OCI-LY3 (cell line): Measurements from ENCODE around the gene NPC2.
"Not testable (repeated sequence)": the region's sequence is repeated elsewhere in the genome, so short reads cannot be mapped to it uniquely, and the experiment has no call there.

Experiments used
- H2AFZ ChIP-seq: fragments of 200-600, 300-600 bp; shearing (Covaris generic); 2 replicates; pipeline ENCODE4 v1.6.0; 2014; ENCODE audit warnings: antibody characterized with exemption, low read depth, low read length
- H3K27ac ChIP-seq: fragments of 200-600, 300-600 bp; sonication (generic); 2 replicates; pipeline ENCODE4 v1.5.1; 2014; ENCODE audit warnings: mild to moderate bottlenecking, low read length, moderate library complexity, mixed read lengths
- H3K27me3 ChIP-seq: fragments of 200-600, 300-600 bp; sonication (generic); 2 replicates; pipeline ENCODE4 v1.6.1; 2014; ENCODE audit warnings: low read depth, low read length, mixed read lengths
- H3K36me3 ChIP-seq: fragments of 200-600, 300-600 bp; sonication (generic); replicated peaks from 2 replicates; pipeline ENCODE3; 2014; ENCODE audit warnings: low read depth, low read length, mixed read lengths
- H3K4me1 ChIP-seq: fragments of 300-600, 200-600 bp; sonication (generic); 2 replicates; pipeline ENCODE4 v1.6.1; 2014; ENCODE audit warnings: low read length, mixed read lengths
- H3K4me2 ChIP-seq: fragments of 200-600, 300-600 bp; sonication (generic); 2 replicates; pipeline ENCODE4 v1.6.1; 2014; ENCODE audit warnings: low read length, mixed read lengths
- H3K4me3 ChIP-seq: fragments of 300-600, 200-600 bp; sonication (generic); 2 replicates; pipeline ENCODE4 v1.5.1; 2014; ENCODE audit warnings: antibody characterized with exemption, mild to moderate bottlenecking, low read length, moderate library complexity
- H3K79me2 ChIP-seq: fragments of 300-600, 200-600 bp; shearing (Covaris generic); 2 replicates; pipeline ENCODE4 v1.6.1; 2014; ENCODE audit warnings: mild to moderate bottlenecking, low read length, mixed read lengths
- H3K9ac ChIP-seq: fragments of 300-600, 200-600 bp; shearing (Covaris generic); 2 replicates; pipeline ENCODE4 v1.6.0; 2014; ENCODE audit warnings: mild to moderate bottlenecking, low read length, moderate library complexity
- H3K9me3 ChIP-seq: fragments of 200-600, 300-600 bp; shearing (Covaris generic); 2 replicates; pipeline ENCODE4 v1.6.1; 2014; ENCODE audit warnings: low read length, mixed read lengths; ENCODE audit not compliant: insufficient read depth
- H4K20me1 ChIP-seq: fragments of 200-600, 300-600 bp; sonication (generic); 2 replicates; pipeline ENCODE4 v1.6.1; 2016; ENCODE audit warnings: low read length, mixed read lengths; ENCODE audit not compliant: insufficient read depth
- EZH2phosphoT487 ChIP-seq: fragments of 200-600 bp; shearing (Covaris generic); IDR thresholded peaks from 2 replicates; pipeline ENCODE4 v1.6.1; 2018; ENCODE audit warnings: antibody characterized with exemption, mixed run types, low read depth
- TF ChIP-seq, protein P1 (sequence below): fragments of 200-600, 300-600 bp; sonication (generic); IDR thresholded peaks from 2 replicates; pipeline ENCODE4 v1.5.1; 2014; ENCODE audit warnings: antibody characterized with exemption, low read length, low read depth

NPC2 gene

DNA sequence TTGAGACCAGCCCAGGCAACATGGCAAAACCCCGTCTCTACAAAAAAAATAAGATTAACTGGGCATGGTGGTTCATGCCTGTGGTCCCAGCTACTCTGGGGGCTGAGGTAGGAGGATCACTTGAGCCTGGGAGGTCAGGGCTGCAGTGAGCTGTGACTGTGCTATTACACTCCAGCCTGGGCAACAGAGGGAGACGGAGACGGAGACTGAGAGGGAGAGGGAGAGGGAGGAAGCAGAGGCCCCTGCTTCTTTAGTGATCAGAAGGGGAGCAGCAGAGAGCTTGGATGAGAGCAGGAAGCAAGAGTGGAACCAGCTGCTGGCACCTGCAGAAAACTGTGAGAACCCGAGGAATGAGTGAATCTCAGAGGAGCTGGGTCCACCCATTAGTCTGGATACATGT lies 46.4 kb upstream of the NPC2 start:
- no peak overlapping the region for H2AFZ ChIP-seq
- TF ChIP-seq, protein P1, sequence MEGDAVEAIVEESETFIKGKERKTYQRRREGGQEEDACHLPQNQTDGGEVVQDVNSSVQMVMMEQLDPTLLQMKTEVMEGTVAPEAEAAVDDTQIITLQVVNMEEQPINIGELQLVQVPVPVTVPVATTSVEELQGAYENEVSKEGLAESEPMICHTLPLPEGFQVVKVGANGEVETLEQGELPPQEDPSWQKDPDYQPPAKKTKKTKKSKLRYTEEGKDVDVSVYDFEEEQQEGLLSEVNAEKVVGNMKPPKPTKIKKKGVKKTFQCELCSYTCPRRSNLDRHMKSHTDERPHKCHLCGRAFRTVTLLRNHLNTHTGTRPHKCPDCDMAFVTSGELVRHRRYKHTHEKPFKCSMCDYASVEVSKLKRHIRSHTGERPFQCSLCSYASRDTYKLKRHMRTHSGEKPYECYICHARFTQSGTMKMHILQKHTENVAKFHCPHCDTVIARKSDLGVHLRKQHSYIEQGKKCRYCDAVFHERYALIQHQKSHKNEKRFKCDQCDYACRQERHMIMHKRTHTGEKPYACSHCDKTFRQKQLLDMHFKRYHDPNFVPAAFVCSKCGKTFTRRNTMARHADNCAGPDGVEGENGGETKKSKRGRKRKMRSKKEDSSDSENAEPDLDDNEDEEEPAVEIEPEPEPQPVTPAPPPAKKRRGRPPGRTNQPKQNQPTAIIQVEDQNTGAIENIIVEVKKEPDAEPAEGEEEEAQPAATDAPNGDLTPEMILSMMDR, result no peak
- TF ChIP-seq EZH2phosphoT487, result no peak
- H3K4me2 ChIP-seq, result no peak overlapping the region
- no peaks in the 10 kb centered on the region for H4K20me1 ChIP-seq
- no peak overlapping the region for H3K27ac ChIP-seq
- H3K27me3 ChIP-seq, result peaks cover 16% of the 10 kb centered on the region
- no peak overlapping the region for H3K4me3 ChIP-seq
- H3K9ac ChIP-seq, result no peak overlapping the region
- H3K79me2 ChIP-seq, result no peaks in the 10 kb centered on the region
- no peaks in the 10 kb centered on the region for H3K9me3 ChIP-seq
- no peaks in the 10 kb centered on the region for H3K36me3 ChIP-seq
- no peaks in the 10 kb centered on the region for H3K4me1 ChIP-seq

DNA sequence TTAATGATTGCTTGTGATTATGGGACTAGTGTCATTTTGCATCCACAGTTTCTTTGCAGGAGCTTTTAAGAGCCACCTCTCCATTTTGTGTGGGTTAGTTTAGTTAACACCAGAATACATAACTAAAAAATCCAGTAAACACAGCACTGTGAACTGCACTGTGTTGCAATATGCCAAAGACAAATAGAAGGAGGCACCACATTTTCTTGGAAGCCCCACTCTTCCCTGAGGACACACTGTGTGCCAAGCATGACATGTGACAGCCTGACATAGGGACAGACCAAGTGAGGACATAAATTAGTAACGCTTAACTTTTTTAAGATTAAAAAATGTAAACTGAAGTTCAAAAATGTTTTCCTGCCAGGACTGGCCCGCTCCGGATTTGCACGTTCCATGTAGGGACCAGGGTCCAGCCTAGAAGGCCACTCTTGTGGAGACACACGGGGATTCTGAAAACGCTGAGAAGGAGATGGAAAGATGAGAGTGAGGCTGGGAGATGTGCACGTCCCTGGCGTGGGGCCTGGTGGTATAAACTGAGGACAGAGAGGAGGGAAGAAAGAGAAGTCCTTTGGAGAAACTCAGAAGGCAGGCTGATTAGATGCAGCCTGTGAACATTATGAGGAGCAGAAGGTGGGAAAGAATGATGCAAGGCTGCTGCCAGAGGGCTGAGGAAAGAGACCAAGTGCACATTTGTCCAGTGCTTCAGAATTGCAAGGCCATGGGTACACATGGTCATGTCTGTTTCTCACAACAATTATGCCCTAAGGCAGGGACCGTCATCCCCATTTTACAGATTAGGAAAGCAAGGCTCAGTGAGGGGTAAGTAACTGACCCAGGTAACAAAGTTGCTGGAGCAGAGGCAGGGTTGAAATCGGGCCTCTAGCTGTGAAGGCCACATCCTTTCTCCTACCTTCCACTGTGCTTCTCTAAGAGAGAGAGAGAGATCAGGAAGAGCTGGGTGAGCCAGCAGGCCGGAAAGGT lies 45.6 kb upstream of the NPC2 start:
- no peak overlapping the region for H3K9ac ChIP-seq
- H3K9me3 ChIP-seq, result no peaks in the 10 kb centered on the region
- H3K79me2 ChIP-seq, result no peaks in the 10 kb centered on the region
- TF ChIP-seq, protein P1, result no peak
- TF ChIP-seq EZH2phosphoT487, result no peak
- H3K36me3 ChIP-seq, result no peaks in the 10 kb centered on the region
- H3K27me3 ChIP-seq, result peaks cover 8% of the 10 kb centered on the region; the same call in 1 of the 2 replicates
- no peak overlapping the region for H3K27ac ChIP-seq
- H3K4me3 ChIP-seq, result no peak overlapping the region
- no peak overlapping the region for H2AFZ ChIP-seq
- H3K4me1 ChIP-seq, result no peaks in the 10 kb centered on the region
- H3K4me2 ChIP-seq, result no peak overlapping the region
- no peaks in the 10 kb centered on the region for H4K20me1 ChIP-seq

GRCh38 chr14:74536336-74536735 lies 43.2 kb upstream of the NPC2 start:
- H2AFZ ChIP-seq, H3K4me1 ChIP-seq, H3K4me3 ChIP-seq, H3K27me3 ChIP-seq, H3K4me2 ChIP-seq, H3K27ac ChIP-seq, H4K20me1 ChIP-seq, H3K9me3 ChIP-seq, H3K36me3 ChIP-seq, H3K79me2 ChIP-seq, H3K9ac ChIP-seq: not testable (repeated sequence)

- no peaks in the 10 kb centered on the region for H3K36me3 ChIP-seq
- H3K4me1 ChIP-seq, result no peaks in the 10 kb centered on the region
- no peak overlapping the region for H3K9ac ChIP-seq
- H4K20me1 ChIP-seq, result no peaks in the 10 kb centered on the region
- H3K4me3 ChIP-seq, result no peak overlapping the region
- no peak overlapping the region for H2AFZ ChIP-seq
- H3K27ac ChIP-seq, result no peak overlapping the region
- no peaks in the 10 kb centered on the region for H3K79me2 ChIP-seq
- H3K4me2 ChIP-seq, result no peak overlapping the region
- TF ChIP-seq, protein P1, result no peak
- TF ChIP-seq EZH2phosphoT487, result no peak
- no peaks in the 10 kb centered on the region for H3K27me3 ChIP-seq
- no peaks in the 10 kb centered on the region for H3K9me3 ChIP-seq
Measured at GRCh38 chr14:74535756-74536325, 42.7 kb upstream of the NPC2 start.
